Activated naive CD4-positive, alpha-beta T cell treated with anti-CD3 and anti-CD28 coated beads, Interleukin-2, amount 10 ng/mL, durations not matched to agents 7 days and 5 days (primary cell): Measurements from ENCODE around the gene GARNL3.

Experiments
- CTCF ChIA-PET: fragments of 350-600 bp; sonication (Branson Sonifier 250); formaldehyde crosslinking; loops from one replicate; lab custom pipeline; 2021; ENCODE audit warnings: antibody characterized with exemption; lab: Charles Lee
- DNase-seq: peaks from one replicate; pipeline ENCODE4 v3.0.0-alpha.2; 2020
- H3K27ac Mint-ChIP-seq: one replicate; pipeline ENCODE4 v1.8.0; 2021; ENCODE audit warnings: mild to moderate bottlenecking, moderate library complexity, mixed read lengths
- H3K27me3 Mint-ChIP-seq: one replicate; pipeline ENCODE4 v1.8.0; 2021; ENCODE audit warnings: mild to moderate bottlenecking, mixed read lengths
- H3K36me3 Mint-ChIP-seq: one replicate; pipeline ENCODE4 v1.8.0; 2021; ENCODE audit warnings: mixed read lengths
- H3K4me1 Mint-ChIP-seq: one replicate; pipeline ENCODE4 v1.8.0; 2021; ENCODE audit warnings: mixed read lengths
- H3K4me3 Mint-ChIP-seq: one replicate; pipeline ENCODE4 v1.8.0; 2021; ENCODE audit warnings: mild to moderate bottlenecking, moderate library complexity, mixed read lengths
- H3K9me3 Mint-ChIP-seq: one replicate; pipeline ENCODE4 v1.8.0; 2021; ENCODE audit warnings: mixed read lengths

Gene GARNL3

DNA sequence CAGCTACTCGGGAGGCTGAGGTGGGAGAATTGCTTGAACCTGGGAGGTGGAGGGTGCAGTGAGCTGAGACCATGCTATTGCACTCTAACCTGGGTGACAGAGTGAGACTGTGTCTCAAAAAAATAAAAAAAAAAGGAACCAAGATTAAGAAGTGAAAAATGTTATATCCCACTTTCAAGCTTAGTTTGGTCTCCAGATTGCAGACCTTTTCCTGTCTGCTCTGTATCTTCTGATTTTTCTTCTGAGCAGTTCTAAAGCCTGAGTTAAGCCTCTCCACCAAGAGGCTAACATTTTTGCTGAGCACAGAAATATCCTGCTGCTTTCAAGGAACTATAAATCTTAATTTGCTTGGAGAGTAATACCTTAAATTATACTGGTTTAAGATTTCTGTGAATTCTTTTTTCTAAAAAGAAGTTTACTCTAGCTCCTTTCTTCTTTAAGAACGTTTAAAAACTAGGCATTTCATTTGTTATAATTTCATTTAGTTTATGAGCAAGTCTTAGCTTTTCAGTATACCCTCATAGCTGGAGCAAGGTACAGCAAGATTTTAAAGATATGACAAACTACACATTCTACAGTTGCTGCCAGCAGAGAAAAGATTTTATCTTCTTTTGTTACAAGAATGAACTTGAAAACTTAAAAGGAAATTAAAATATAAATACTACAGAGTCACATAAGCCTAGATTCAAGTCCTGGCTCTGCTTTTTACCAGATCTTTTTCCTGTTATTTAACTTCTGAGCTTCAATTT lies 55.0 kb downstream of the GARNL3 start:
- Mint-ChIP-seq H3K27me3 (peaks cover 53% of the 10 kb centered on the region), H3K27ac (no peak overlapping the region), H3K4me1 (no peaks in the 10 kb centered on the region), H3K9me3 (no peaks in the 10 kb centered on the region), H3K4me3 (no peak overlapping the region), H3K36me3 (no peaks in the 10 kb centered on the region)
- CTCF ChIA-PET: no interaction called here
- DNase-seq: no peak

DNA sequence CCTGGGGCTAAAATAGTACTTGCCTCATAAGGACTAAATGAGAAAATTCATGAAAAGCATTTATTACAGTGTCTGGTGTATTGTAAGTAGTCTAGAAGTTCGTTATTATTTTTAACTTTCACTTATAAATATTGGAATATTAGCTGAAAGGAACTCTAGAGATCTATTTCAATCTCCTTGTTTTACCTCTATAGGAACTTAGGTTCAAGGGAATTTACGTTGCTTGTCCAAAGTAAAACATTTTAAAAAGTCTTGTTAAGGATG lies 55.5 kb downstream of the GARNL3 start:
- DNase-seq: no peak
- H3K9me3 Mint-ChIP-seq: no peaks in the 10 kb centered on the region
- no peak overlapping the region for H3K4me3 Mint-ChIP-seq
- peaks cover 48% of the 10 kb centered on the region for H3K27me3 Mint-ChIP-seq
- H3K36me3 Mint-ChIP-seq: no peaks in the 10 kb centered on the region
- CTCF ChIA-PET: no interaction called here
- no peak overlapping the region for H3K27ac Mint-ChIP-seq
- H3K4me1 Mint-ChIP-seq: no peaks in the 10 kb centered on the region

DNA sequence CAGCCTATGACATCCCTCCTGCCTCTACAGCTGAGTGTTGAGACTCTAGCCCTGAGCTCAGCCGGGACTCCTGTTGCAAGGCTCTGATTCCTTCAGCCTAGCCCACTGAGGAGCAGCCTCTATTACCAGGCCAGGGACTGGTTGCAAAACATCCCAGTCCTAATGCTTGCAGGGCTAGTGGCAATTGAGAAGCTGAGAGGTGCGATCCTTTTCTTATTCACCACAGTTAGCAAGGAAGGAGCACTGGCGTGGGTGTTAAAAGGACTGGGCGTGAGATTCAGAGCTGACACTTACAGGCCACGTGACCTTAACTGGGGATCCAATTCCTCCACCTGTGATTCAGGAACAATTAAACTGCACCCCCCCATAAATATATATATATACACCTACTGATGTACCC lies 58.8 kb downstream of the GARNL3 start:
- Mint-ChIP-seq H3K27ac (no peak overlapping the region), H3K27me3 (peaks cover 41% of the 10 kb centered on the region), H3K9me3 (no peaks in the 10 kb centered on the region), H3K4me1 (no peaks in the 10 kb centered on the region), H3K36me3 (no peaks in the 10 kb centered on the region), H3K4me3 (no peak overlapping the region)
- DNase-seq: no peak
- CTCF ChIA-PET: no interaction called here

DNA sequence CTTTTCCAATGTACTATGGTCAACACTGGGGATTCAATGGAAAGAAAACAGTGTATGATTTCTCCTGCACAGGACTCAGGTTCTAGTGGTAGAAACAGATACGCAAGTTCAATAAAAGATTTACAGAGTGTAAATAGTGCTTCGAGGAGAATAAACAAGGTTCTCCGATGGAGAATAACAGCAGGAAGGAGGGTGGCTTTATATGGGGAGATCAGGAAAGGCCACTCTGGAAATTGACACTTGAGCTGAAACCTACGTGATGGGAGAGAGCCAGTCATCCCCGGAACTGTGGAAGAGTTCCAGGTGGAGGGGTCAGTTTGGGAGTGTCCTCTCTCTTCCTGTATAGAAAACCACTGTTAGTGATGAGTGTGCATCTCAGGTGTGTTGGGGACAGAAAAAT lies 65.9 kb downstream of the GARNL3 start:
- no peak for DNase-seq
- Mint-ChIP-seq H3K4me3 (no peak overlapping the region), H3K4me1 (no peaks in the 10 kb centered on the region), H3K9me3 (no peaks in the 10 kb centered on the region), H3K27me3 (peaks cover 26% of the 10 kb centered on the region), H3K36me3 (no peaks in the 10 kb centered on the region), H3K27ac (no peak overlapping the region)
- CTCF ChIA-PET: no interaction called here

DNA sequence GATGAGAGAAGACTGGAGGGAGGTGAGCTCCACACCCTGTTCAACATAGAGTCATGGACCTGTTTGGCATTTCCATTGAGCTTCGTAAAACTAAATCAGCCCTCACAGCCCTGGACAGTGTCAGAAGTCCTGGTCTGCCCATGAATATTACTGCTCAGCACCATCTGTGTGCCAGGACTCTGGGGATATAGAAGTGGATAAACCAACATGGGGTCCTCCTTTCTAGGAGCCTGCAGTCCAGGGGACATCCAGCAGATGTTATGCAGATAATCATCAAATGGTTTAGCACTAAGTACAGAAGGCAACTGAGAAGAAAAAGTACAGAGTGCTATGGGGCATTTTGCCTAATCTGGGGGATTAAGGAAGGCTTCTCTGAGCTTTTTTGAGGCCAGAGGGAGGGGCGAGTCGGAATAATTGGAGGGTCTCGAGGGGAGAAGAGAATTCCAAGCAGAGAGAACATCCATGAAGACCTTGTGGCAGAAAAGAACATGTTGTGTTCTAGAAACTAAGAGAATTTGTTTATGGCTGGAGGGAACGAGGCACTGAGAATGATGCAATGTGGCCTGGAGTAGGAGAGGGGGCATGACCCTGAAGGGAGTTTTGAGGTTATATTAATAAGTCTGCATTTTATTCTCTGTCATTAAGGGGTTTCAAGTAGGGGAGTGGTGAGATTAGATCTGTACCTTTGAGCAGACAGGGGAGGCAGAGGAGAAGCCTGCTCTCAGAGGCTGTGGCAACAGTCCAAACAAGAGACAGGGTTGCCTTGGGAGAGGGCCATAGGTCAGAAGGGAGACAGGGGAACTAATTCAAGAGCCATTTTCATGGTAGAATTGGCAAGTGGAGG lies 68.9 kb downstream of the GARNL3 start:
- CTCF ChIA-PET: no interaction called here
- H3K4me1 Mint-ChIP-seq: no peaks in the 10 kb centered on the region
- H3K9me3 Mint-ChIP-seq: no peaks in the 10 kb centered on the region
- H3K27me3 Mint-ChIP-seq: peaks cover 19% of the 10 kb centered on the region
- no peaks in the 10 kb centered on the region for H3K36me3 Mint-ChIP-seq
- no peak overlapping the region for H3K27ac Mint-ChIP-seq
- no peak for DNase-seq
- no peak overlapping the region for H3K4me3 Mint-ChIP-seq

DNA sequence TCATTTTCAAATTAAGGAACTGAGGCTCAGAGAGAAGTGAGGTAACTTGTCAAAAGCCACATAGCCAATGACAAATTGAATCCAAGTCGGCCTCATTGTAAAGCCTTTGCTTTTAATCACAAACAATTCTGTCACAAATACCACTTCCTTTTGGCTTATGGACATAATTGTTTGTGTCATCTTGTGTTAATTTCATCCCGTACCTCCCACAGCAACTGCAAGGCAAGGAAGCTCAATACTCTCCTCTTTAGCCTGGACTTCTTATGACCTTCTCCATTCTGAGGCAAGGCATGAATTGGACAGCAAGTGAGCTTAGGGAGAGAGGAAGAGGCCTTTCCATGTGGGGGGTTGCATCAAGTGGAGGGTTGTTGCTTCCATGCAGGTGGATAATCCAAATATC lies 70.2 kb downstream of the GARNL3 start:
- Mint-ChIP-seq H3K9me3 (no peaks in the 10 kb centered on the region), H3K27me3 (peaks cover 19% of the 10 kb centered on the region), H3K4me3 (no peak overlapping the region), H3K27ac (no peak overlapping the region), H3K4me1 (no peaks in the 10 kb centered on the region), H3K36me3 (no peaks in the 10 kb centered on the region)
- no peak for DNase-seq
- CTCF ChIA-PET: no interaction called here

DNA sequence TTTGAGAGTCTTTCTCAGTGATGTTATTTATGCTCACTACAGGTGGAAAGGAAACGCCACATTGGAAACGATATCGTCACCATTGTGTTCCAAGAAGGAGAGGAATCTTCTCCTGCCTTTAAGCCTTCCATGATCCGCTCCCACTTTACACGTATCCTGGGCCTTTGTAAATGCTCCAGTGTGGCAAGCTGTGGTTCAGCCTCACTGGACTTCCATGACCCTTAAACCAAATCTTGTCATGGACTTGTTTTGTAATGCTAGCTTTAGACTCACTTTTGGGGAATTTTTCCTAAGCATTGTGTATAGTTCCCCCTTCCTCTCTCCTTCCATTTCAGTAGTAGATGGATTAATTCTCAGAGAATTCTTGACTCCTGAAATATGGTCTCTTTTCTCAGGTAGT lies 71.5 kb downstream of the GARNL3 start:
- Mint-ChIP-seq H3K27me3 (peaks cover 23% of the 10 kb centered on the region), H3K4me1 (no peaks in the 10 kb centered on the region), H3K36me3 (no peaks in the 10 kb centered on the region), H3K9me3 (no peaks in the 10 kb centered on the region), H3K4me3 (no peak overlapping the region), H3K27ac (no peak overlapping the region)
- no peak for DNase-seq
- CTCF ChIA-PET: no interaction called here

DNA sequence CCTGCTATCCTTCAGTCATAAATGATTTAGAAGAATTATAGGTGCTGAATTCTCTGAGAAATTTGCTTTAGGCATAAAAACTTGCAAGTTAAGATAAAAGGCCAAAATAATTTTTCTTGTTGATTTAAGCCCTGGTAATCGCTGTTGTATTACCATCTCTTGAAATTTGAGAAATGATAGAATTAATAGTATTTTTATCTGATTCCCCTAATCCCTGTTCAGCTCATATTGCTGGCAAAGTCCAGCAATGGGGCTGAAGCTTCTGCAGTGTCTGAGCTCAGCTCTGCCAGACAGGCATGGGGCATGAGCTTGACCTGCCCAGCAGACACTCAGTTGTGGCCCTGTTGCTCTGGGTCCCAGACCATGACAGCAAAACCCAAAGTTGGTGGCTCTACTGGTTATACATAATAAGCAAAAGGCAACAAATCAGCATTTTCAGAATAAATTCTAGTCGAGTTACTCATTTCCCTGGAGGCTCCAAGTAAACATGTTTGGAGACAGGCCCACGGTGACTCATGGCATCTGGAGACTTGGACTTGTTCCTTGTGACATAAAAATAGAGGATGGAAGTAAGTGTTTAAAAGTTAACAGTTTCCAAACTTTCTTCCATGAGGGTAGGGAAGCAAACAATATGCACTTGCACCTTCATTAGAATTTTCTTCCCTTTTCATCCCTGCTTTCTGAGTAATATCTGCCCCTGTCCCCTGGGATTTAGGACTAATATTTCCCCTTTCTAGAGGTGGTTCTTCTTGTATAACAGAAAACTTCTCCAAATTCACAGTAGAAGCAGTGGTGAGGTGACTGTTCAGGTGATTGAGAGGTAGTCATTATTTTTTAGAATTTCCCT lies 72.2 kb downstream of the GARNL3 start:
- Mint-ChIP-seq H3K27me3 (peaks cover 29% of the 10 kb centered on the region), H3K4me1 (no peaks in the 10 kb centered on the region), H3K9me3 (no peaks in the 10 kb centered on the region), H3K4me3 (no peak overlapping the region), H3K36me3 (no peaks in the 10 kb centered on the region), H3K27ac (no peak overlapping the region)
- no peak for DNase-seq
- CTCF ChIA-PET: no interaction called here

DNA sequence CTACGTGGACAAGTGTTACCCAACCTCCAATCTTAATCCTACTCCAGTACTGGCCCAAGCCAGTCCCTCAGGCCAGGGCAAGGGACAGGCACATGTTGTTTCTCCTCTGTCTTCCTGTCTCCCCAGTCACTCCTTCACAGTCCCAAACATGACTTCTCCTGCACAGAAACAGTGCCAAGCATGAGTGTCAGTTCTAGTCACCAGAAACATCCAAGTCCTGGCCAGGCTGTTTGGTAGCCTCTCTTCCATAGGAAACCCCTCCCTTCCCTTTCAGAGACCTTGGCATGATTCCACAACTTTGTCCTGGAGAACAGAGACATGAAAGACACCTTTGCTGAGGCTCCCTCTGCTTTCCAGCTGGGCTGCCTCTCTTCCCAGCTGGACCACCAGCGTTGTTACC lies 76.1 kb downstream of the GARNL3 start:
- Mint-ChIP-seq H3K27ac (no peak overlapping the region), H3K4me3 (no peak overlapping the region), H3K36me3 (no peaks in the 10 kb centered on the region), H3K9me3 (no peaks in the 10 kb centered on the region), H3K4me1 (no peaks in the 10 kb centered on the region), H3K27me3 (peaks cover 28% of the 10 kb centered on the region)
- DNase-seq: no peak
- CTCF ChIA-PET: no interaction called here

DNA sequence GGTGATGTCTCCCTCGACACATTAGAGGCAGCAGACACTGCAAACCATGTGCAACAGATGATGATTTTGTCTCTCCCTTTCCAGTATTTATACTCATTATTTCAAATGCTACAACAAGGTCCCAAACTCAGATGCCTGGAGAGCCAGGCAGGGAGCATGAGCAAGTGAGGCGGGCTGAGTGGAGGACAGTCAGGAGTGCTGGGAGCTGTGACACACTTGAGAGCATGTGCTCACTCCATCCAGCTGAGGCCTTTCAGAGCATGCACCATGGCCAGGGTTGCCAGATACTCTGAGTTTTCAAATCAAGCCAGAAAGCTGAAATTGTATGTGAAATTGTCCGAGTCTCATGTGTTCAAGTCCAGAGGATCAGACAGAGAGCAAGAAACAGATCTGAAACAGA lies 76.6 kb downstream of the GARNL3 start:
- Mint-ChIP-seq H3K4me3 (no peak overlapping the region), H3K9me3 (no peaks in the 10 kb centered on the region), H3K4me1 (no peaks in the 10 kb centered on the region), H3K27me3 (peaks cover 28% of the 10 kb centered on the region), H3K36me3 (no peaks in the 10 kb centered on the region), H3K27ac (no peak overlapping the region)
- CTCF ChIA-PET: no interaction called here
- no peak for DNase-seq

DNA sequence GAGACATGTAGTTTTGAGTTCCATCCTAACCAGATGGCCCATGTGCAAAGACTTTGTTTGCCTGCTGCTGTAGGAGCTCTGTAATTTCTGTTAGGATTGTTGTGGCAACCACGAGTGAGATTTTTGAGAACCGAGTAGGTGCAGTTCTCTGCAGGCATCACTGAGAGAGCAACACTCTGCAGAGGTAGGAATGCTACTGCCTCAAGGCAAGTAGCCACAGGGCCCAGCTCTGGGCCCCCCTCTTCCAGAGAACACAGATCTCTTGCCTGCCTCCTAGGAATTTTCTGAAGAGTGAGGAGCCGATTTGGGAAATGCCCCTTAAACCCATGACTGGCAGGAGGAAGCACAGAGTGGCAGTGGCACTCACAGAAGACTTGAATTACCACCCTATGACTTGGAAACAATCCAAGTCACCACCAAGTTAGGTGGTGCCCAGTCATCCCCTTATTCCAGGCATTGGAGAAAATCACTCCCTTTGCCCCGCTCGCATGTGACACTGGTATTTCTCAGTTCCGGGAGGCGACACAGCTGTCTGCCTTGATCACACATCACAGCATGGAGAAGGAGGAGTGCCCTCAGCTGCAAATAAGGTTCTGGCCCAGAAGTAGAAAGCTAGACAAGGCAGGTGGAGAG lies 79.9 kb downstream of the GARNL3 start:
- peaks cover 36% of the 10 kb centered on the region for H3K27me3 Mint-ChIP-seq
- DNase-seq: no peak
- H3K4me1 Mint-ChIP-seq: no peaks in the 10 kb centered on the region
- H3K9me3 Mint-ChIP-seq: no peaks in the 10 kb centered on the region
- no peak overlapping the region for H3K4me3 Mint-ChIP-seq
- CTCF ChIA-PET: no interaction called here
- H3K27ac Mint-ChIP-seq: no peak overlapping the region
- no peaks in the 10 kb centered on the region for H3K36me3 Mint-ChIP-seq

DNA sequence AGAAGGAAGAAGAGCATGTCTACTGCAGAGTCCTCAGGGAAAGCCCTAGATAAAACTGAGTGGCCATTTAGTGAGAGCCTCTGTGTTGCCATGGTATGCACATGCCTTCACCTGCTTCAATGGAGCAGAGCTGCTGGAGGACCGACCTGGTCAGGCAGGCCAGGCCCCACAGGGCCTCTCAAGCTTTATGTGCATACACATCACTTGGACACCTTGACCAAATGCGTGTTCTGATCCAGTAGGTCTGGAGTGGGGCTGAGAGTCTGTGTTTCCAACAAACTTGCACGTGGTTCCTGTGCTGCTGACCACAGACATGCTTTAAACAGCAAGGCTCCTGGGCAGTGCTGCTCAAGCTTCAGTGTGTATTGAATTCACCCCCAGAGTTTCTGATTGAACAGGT lies 81.0 kb downstream of the GARNL3 start:
- no peaks in the 10 kb centered on the region for H3K36me3 Mint-ChIP-seq
- H3K27me3 Mint-ChIP-seq: peaks cover 38% of the 10 kb centered on the region
- no peaks in the 10 kb centered on the region for H3K4me1 Mint-ChIP-seq
- no peak overlapping the region for H3K4me3 Mint-ChIP-seq
- H3K9me3 Mint-ChIP-seq: no peaks in the 10 kb centered on the region
- H3K27ac Mint-ChIP-seq: no peak overlapping the region
- CTCF ChIA-PET: no interaction called here
- no peak for DNase-seq

DNA sequence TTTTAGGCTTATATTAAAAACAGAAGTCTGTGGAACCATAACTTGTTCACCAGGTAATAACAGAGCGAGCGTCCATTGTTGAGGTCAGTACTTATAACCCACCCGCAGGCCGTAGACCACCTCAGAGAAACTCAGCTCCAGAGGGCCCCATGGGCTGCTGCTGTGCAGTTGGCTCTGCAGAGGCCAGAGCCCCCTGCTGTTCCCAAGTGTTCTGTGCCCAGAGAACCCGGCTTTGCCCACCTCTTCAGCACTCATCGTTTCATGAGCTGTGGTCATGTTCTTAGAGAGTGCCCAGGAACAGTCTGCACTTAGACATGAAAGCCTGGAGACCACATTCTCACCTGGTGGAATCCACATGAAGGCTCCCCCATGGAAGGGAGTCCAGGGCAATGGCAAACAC lies 82.0 kb downstream of the GARNL3 start:
- H3K9me3 Mint-ChIP-seq: no peaks in the 10 kb centered on the region
- H3K27ac Mint-ChIP-seq: no peak overlapping the region
- no peak overlapping the region for H3K4me3 Mint-ChIP-seq
- DNase-seq: no peak
- no peaks in the 10 kb centered on the region for H3K4me1 Mint-ChIP-seq
- peaks cover 28% of the 10 kb centered on the region for H3K27me3 Mint-ChIP-seq
- CTCF ChIA-PET: no interaction called here
- no peaks in the 10 kb centered on the region for H3K36me3 Mint-ChIP-seq
